GM12864 (cell line): ENCODE measurements around the gene EHHADH.

ENCODE experiments used
- DNase-seq: peaks from one replicate; pipeline ENCODE4 v3.0.0-alpha.2; 2011; ENCODE audit warnings: low read depth
- H3K4me3 ChIP-seq: 2 replicates; pipeline ENCODE4 v1.5.1; 2011; ENCODE audit warnings: mild to moderate bottlenecking, low read depth, low read length, control low read depth
- TF ChIP-seq, protein P1 (sequence below): IDR thresholded peaks from 2 replicates; pipeline ENCODE4 v1.5.1; 2011; ENCODE audit warnings: low read depth, mild to moderate bottlenecking, moderate library complexity, low read length, control low read depth, inconsistent platforms; ENCODE audit errors: missing control alignments

Gene EHHADH

GRCh38 chr3:185150561-185150960 lies 103.3 kb downstream of the EHHADH start:
- TF ChIP-seq, protein P1, sequence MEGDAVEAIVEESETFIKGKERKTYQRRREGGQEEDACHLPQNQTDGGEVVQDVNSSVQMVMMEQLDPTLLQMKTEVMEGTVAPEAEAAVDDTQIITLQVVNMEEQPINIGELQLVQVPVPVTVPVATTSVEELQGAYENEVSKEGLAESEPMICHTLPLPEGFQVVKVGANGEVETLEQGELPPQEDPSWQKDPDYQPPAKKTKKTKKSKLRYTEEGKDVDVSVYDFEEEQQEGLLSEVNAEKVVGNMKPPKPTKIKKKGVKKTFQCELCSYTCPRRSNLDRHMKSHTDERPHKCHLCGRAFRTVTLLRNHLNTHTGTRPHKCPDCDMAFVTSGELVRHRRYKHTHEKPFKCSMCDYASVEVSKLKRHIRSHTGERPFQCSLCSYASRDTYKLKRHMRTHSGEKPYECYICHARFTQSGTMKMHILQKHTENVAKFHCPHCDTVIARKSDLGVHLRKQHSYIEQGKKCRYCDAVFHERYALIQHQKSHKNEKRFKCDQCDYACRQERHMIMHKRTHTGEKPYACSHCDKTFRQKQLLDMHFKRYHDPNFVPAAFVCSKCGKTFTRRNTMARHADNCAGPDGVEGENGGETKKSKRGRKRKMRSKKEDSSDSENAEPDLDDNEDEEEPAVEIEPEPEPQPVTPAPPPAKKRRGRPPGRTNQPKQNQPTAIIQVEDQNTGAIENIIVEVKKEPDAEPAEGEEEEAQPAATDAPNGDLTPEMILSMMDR, result no peak
- no peak for DNase-seq

DNA sequence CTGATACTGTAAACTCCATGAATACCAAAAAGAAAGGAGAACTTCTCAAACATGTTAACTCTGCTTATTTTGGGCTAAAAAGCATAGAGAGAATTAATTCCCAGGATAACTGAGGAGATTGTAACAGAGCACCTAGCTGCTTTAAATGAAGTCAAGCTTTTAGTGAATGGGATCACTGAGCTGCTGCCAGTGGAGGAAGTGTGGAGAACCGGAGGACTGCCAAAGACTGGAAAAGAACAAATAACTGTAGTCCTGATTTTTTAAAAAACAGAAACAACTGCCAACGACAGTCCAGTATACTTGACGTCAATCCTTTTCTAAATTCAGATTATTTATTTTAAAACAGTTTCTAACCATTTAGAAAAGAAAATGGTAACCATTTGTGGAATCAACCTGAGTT lies 104.3 kb downstream of the EHHADH start:
- TF ChIP-seq, protein P1, result no peak
- no peak overlapping the region for H3K4me3 ChIP-seq
- no peak for DNase-seq

More at GRCh38 chr3:185150561-185150960, 103.3 kb downstream of the EHHADH start:
- H3K4me3 ChIP-seq, result no peak overlapping the region

DNA sequence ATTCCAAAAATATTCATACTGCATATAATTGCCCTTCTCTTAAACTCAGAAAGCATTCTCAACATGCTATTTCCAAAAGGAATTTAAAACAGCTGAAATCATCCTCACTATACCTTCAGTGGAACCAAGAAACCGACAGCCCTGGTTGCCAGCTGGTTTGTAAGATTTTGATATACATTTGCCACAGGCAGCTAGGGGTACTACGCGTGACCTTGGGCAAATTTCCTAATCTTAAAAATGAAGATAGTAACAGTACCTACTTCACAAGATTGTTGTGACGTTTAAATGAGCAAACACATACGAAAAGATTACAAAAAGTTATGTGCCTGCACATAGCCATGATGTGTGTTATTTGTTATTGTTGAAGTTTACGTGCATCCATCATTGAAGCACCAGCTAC lies 108.3 kb downstream of the EHHADH start:
- TF ChIP-seq, protein P1, result no peak
- DNase-seq, result no peak
- H3K4me3 ChIP-seq, result no peak overlapping the region

DNA sequence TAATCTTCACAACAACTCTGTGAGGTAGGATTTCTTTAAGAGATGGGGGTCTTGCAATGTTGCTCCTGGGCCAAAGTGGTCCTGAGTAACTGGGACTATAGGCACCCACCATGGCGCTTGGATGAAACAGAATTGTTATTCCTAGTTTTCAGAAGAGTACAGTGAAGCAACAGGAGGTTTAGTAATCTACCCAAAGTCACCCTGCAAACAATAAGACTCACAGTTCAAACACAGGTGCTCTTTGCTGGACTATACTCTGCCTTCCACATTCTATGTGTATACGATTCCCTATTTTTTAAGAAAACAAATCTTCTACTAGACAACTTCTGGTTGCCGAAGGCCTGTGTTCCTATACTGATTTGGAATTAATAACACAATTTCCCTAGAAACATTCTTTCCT lies 109.1 kb downstream of the EHHADH start:
- DNase-seq, result no peak
- TF ChIP-seq, protein P1, result no peak

More for the DNA sequence above, 109.1 kb downstream of the EHHADH start:
- no peak overlapping the region for H3K4me3 ChIP-seq
